GM19023 (cell line): Measurements from ENCODE around the gene HSPA13.
"Not testable (repeated sequence)": the region's sequence is repeated elsewhere in the genome, so short reads cannot be mapped to it uniquely, and the experiment has no call there.

ENCODE experiments used
- ATAC-seq: cut with Tn5 transposase; IDR thresholded peaks from one replicate; pipeline ENCODE4 v1.9.1; 2021; ENCODE audit warnings: mild to moderate bottlenecking, moderate library complexity; ENCODE audit not compliant: unreplicated experiment

Gene HSPA13

GRCh38 chr21:14382835-14383595 lies at the start of gene HSPA13:
HSPA13 (minus strand) TSS chr21:14383146; CDS start chr21:14383119, 27 bp downstream.
- ATAC-seq: peak; percentile 98

GRCh38 chr21:14418920-14419319 lies 36.0 kb upstream of the HSPA13 start:
- ATAC-seq: no peak

- no peak for ATAC-seq
These were observed 32.1 kb upstream of the HSPA13 start for GRCh38 chr21:14414932-14415508.

GRCh38 chr21:14405962-14406361 lies 23.0 kb upstream of the HSPA13 start:
- ATAC-seq: no peak

- no peak for ATAC-seq
These were observed 22.3 kb upstream of the HSPA13 start for GRCh38 chr21:14405225-14405624.

- ATAC-seq: no peak
These were observed 20.9 kb upstream of the HSPA13 start for GRCh38 chr21:14403681-14404318.

- ATAC-seq: no peak
These were observed 18.3 kb upstream of the HSPA13 start for GRCh38 chr21:14401217-14401616.

- no peak for ATAC-seq
These were observed 5.3 kb upstream of the HSPA13 start for GRCh38 chr21:14388282-14388681.

GRCh38 chr21:14384453-14384852 lies 1.5 kb upstream of the HSPA13 start:
- no peak for ATAC-seq

- peak; percentile 32 for ATAC-seq
These were observed 742 bp upstream of the HSPA13 start for GRCh38 chr21:14383596-14384180.

- peak; percentile 5 for ATAC-seq
These were observed 486 bp downstream of the HSPA13 start for GRCh38 chr21:14382486-14382834.

- no peak for ATAC-seq
These were observed 6.1 kb downstream of the HSPA13 start for GRCh38 chr21:14376854-14377253.

GRCh38 chr21:14366998-14367397 lies 15.9 kb downstream of the HSPA13 start:
- ATAC-seq: no peak

- no peak for ATAC-seq
These were observed 21.0 kb downstream of the HSPA13 start for GRCh38 chr21:14361958-14362357.

- no peak for ATAC-seq
These were observed 24.2 kb downstream of the HSPA13 start for GRCh38 chr21:14358775-14359174.

- no peak for ATAC-seq
These were observed 26.2 kb downstream of the HSPA13 start for GRCh38 chr21:14356746-14357145.

GRCh38 chr21:14354515-14354914 lies 28.4 kb downstream of the HSPA13 start:
- no peak for ATAC-seq

- no peak for ATAC-seq
These were observed 29.2 kb downstream of the HSPA13 start for GRCh38 chr21:14353726-14354125.

GRCh38 chr21:14353231-14353630 lies 29.7 kb downstream of the HSPA13 start:
- ATAC-seq: no peak

- ATAC-seq: not testable (repeated sequence)
These were observed 55.6 kb downstream of the HSPA13 start for GRCh38 chr21:14327346-14327745.

GRCh38 chr21:14325595-14325994 lies 57.4 kb downstream of the HSPA13 start:
- ATAC-seq: no peak
